HL-60 (cell line): ENCODE results near the gene COL2A1.

Source experiments
- DNase-seq, 2 experiments: peaks; one replicate each; pipeline ENCODE4 v3.0.0-alpha.2; 2010 to 2020; ENCODE audit warnings: low read depth in 1 of 2, low spot score in 1 of 2
- H3K27ac ChIP-seq: fragments of 250-450 bp; sonication (Bioruptor Pico); replicated peaks from 2 replicates; pipeline ENCODE4 v1.5.1; 2020; ENCODE audit warnings: mild to moderate bottlenecking, moderate library complexity
- H3K27me3 ChIP-seq: fragments of 250-450 bp; sonication (Bioruptor Pico); 2 replicates; pipeline ENCODE4 v1.5.1; 2021; ENCODE audit warnings: mild to moderate bottlenecking, moderate library complexity; ENCODE audit not compliant: insufficient read depth, poor library complexity, severe bottlenecking
- H3K4me3 ChIP-seq: replicated peaks from 2 replicates; pipeline ENCODE4 v1.5.1; 2011; ENCODE audit warnings: mild to moderate bottlenecking, control low read depth, low read length; ENCODE audit not compliant: insufficient read depth
- CTCF ChIP-seq: IDR thresholded peaks from one replicate; pipeline ENCODE4 v1.5.1; 2011; ENCODE audit warnings: low read length, control low read depth, inconsistent platforms; ENCODE audit not compliant: insufficient read depth
- GABPA ChIP-seq: IDR thresholded peaks from 2 replicates; pipeline ENCODE4 v1.6.1; 2012; ENCODE audit warnings: low read depth
- POLR2AphosphoS5 ChIP-seq: IDR thresholded peaks from 2 replicates; pipeline ENCODE4 v1.6.1; 2012; ENCODE audit warnings: low read depth
- SPI1 ChIP-seq: IDR thresholded peaks from 2 replicates; pipeline ENCODE4 v1.6.1; 2012; ENCODE audit warnings: low read depth, mild to moderate bottlenecking, borderline replicate concordance
- TF ChIP-seq, protein P1 (sequence below): IDR thresholded peaks from 2 replicates; pipeline ENCODE4 v1.6.1; 2012; ENCODE audit warnings: low read depth; ENCODE audit not compliant: insufficient replicate concordance

Gene COL2A1

DNA sequence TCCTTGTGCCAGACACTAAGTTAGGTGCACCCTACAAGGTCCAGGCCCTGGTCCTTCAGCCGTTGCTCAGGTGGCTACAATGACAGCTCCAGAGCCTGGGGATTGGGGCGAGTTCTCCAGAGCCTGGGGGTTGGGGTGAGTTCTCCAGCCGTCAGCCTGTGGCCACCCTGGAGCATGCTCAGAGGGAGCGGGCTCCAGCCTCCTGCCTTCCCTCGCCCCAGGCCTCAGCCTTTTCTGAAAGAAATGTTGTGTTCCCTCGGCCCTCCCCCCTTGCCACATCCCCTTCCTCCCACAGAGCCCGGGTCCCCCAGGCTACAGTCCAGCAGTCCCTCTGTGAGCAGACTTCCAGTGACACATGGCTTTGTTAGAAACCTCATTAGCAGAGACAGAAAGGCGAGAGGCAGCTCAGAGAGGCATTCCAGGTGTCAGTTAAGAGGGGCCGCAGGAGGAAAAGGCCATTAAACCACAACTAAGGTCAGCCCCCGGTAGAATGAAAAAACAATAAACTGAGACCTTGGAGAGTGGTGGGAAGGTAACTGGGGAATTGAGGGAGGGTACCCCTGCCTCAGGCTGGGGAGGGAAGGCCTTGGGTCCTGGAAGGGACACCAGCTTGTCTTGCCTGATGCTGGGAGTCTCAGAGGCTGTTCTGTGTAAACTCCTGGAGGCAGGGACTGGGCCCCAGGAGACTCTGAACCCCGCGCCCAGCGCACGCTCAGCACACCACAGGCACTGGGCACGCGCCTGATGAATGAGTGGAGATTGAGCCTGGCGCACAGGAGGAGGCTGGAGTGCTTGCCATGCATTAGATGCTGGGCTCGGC lies 23.1 kb upstream of the COL2A1 start:
- TF ChIP-seq GABPA (no peak), CTCF (no peak), SPI1 (no peak), POLR2AphosphoS5 (no peak)
- TF ChIP-seq, protein P1, sequence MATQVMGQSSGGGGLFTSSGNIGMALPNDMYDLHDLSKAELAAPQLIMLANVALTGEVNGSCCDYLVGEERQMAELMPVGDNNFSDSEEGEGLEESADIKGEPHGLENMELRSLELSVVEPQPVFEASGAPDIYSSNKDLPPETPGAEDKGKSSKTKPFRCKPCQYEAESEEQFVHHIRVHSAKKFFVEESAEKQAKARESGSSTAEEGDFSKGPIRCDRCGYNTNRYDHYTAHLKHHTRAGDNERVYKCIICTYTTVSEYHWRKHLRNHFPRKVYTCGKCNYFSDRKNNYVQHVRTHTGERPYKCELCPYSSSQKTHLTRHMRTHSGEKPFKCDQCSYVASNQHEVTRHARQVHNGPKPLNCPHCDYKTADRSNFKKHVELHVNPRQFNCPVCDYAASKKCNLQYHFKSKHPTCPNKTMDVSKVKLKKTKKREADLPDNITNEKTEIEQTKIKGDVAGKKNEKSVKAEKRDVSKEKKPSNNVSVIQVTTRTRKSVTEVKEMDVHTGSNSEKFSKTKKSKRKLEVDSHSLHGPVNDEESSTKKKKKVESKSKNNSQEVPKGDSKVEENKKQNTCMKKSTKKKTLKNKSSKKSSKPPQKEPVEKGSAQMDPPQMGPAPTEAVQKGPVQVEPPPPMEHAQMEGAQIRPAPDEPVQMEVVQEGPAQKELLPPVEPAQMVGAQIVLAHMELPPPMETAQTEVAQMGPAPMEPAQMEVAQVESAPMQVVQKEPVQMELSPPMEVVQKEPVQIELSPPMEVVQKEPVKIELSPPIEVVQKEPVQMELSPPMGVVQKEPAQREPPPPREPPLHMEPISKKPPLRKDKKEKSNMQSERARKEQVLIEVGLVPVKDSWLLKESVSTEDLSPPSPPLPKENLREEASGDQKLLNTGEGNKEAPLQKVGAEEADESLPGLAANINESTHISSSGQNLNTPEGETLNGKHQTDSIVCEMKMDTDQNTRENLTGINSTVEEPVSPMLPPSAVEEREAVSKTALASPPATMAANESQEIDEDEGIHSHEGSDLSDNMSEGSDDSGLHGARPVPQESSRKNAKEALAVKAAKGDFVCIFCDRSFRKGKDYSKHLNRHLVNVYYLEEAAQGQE = no peak
- Histone ChIP-seq H3K27me3 (no peaks in the 10 kb centered on the region), H3K27ac (no peak overlapping the region), H3K4me3 (no peak overlapping the region)
- no peak for DNase-seq

- no peak for DNase-seq
- no peak overlapping the region for H3K27ac ChIP-seq
- H3K4me3 ChIP-seq = no peak overlapping the region
- H3K27me3 ChIP-seq = no peaks in the 10 kb centered on the region
- TF ChIP-seq, protein P1 = no peak
- TF ChIP-seq POLR2AphosphoS5 (no peak), CTCF (no peak), GABPA (no peak)
Observed at GRCh38 chr12:48026060-48026827, 22.0 kb upstream of the COL2A1 start.

GRCh38 chr12:48025281-48025680 lies 21.0 kb upstream of the COL2A1 start:
- Histone ChIP-seq H3K27me3 (no peaks in the 10 kb centered on the region), H3K4me3 (no peak overlapping the region), H3K27ac (no peak overlapping the region)
- TF ChIP-seq SPI1 (no peak), POLR2AphosphoS5 (no peak), GABPA (no peak), CTCF (no peak)
- TF ChIP-seq, protein P1 = no peak
- DNase-seq = no peak
